Globus pallidus (tissue), 1 donor: ENCODE measurements around the gene BLM.

Experiments used
- DNase-seq: peaks from one replicate; pipeline ENCODE4 v3.0.0-alpha.2; 2015; ENCODE audit warnings: low spot score

The BLM gene

DNA sequence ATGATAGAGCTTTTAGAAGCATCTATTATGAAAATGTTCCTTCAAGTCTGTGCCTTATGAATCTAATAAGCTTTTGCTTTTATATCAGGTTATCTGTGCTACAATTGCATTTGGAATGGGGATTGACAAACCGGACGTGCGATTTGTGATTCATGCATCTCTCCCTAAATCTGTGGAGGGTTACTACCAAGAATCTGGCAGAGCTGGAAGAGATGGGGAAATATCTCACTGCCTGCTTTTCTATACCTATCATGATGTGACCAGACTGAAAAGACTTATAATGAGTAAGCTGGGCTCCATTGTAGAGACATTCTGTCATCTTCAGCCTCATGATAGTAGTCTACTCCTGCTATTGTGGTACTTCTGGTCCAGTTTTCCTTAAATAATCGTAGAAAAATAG lies 73.4 kb downstream of the BLM start:
- no peak for DNase-seq

DNA sequence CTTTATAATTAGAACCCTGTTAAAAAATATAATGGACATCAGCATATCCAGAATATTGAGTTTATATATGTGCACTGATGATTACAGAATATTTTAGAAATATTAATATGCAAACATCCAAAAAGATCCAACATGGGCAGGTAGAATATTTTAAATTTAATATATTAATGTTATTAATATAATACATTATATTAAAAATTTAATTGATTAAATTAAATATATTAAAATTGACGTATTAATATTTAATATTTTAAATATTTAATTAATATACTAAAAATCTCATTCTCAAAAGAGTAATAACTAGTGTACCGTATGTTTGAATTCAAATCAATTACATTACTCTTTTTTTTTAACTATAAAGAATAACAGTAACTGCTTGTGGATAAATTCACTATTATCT lies 77.4 kb downstream of the BLM start:
- no peak for DNase-seq

DNA sequence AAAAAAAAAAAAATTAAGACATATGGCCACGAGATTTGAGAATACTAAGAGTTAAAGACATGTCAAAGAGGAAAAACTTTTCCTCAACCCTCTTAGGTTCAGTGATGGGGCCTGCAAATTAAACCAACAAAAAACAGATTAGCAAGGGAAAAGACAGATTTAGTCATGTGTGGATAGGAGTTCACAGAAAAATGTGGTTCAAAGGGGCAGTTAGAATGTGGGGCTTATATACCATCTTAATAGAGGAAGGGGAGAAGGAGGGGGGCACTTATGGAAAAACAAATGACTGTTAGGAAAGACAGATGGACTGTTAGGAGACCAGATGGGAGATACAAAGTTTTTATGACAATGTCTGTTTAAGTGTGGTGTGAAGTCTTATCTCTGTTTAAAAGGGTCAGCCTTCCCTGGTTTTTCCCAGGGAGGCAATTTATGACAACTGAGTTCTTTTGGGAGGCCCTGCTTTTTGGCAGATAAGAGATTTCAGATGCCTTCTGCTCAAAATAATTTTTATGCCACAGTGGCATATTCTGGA lies 82.6 kb downstream of the BLM start:
- no peak for DNase-seq

DNA sequence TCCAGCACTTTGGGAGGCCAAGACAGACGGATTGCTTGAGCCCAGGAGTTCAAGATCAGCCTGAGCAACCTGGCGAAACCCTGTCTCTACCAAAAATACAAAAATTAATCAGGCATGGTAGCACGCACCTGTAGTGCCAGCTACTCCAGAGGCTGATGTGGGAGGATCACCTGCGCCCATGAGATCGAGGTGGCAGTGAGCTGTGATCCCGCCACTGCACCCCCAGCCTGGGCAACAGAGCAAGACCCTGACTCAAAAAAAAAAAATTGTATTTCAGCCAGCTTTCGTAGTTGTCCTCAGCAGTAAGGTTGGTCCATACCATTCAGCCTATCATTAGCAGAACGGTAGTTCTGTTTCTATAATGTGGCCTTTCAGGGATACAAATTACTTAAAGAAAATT lies 84.7 kb downstream of the BLM start:
- DNase-seq: no peak

DNA sequence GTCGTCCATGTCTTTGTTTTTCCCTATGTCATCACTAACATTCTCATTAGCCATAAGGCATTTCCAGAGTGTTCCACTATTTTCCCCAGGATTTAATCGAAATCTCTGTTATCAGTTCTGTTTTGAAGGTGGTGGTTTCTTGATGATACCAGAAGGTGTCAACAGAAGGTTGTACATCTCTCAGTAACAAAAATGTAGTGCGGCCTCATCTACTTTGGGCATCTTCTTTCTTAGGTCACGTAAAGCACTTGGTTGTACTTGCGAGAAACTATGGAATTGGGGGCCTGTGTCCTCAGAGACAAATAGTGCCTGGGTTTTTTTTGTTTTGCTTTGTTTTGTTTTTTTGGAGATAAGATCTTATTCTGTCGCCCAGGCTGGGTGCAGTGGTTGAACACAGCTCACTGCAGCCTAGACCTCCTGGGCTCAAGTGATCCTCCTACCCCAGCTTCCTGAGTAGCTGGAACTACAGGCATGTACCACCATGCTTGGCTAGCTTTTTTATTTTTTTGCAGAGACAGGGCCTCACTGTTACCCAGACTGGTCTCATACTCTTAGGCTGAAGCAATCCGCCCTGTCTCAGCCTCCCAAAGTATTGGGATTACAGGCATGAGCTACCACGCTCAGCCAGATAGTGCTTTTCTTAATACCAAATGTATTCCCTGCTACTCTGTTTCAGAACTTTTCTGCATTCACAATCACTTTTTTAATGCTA lies 90.1 kb downstream of the BLM start:
- DNase-seq: no peak

DNA sequence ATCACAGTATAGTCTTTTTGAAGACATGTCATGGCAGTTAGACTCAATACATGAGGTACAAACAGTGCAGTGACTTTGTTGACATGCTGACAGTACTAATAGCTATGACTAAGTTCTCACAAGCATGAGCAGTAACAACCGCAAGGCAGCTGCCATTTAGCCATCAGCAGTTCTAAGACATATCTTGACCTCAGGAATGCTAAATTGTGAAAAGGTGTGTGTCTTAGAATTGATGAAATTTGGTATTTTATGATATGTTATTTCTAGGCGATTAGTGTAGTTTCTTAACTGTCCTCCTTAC lies 90.6 kb downstream of the BLM start:
- DNase-seq: no peak

DNA sequence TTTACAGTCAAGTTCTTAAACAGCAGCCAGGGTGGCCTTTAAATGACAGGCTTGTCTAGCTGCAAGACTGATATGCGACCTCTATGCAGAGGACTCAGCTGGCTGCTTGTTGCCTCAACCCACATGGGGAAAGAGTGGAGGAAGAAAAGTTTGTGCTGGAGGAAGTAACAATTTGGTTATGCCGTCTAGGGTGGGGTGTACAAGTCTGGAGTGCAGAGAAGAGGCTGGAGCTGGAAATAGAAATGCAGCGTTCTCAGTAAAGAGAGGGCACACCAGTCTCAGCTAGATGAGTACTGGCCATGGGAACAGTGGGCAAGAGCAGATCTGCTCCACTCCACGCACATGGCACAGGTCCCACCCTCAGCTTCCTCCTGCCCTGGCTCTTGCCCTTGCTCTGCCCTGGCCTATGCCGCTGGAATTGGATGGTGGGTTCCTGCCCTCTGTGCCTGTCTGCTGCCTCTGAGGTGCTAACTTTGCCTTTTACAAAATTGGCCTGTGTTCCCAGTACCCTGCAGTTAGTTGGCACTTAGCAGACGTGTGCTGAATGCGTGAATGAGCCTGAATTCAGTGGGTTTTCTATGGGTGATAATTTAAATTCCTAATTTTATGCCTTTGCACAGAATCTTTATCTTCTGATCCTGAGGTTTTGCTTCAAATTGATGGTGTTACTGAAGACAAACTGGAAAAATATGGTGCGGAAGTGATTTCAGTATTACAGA lies 91.5 kb downstream of the BLM start:
- no peak for DNase-seq

DNA sequence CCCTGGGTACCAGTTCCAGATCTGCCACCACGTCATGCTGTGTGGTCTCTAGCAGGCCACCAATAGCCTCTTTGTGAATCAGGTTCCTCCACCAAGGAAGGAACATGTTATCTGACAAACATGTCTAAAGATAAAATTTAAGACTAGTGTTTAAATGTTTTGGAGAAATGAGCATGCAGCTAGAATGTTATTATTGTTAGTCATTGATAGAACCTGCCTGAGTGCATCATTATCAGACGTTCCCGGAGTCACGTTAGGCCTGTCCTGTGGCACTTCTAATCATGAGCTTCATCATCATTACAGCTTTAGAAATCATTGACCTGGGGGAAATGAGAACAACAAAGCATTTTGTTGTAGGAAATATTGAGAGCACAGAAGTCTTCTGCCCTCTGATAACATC lies 92.4 kb downstream of the BLM start:
- DNase-seq: no peak

DNA sequence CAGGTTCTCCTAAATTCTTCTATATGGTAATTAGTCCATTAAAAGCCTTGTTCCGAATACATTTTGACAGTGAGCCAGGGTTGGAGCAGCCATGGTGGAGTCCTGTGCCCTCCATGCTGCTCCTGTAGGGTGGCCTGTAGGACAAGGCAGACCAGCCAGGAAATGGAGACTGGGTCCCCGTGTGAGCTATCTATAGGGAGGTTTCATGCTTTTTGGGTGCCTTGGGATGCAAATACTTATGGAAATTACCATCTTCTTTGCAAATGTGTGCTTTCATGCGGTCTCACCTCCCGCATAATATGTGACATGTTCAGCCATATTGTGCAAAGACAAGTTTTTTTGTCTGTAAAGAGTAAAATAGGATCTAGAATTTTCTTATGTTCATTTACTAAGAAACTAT lies 93.2 kb downstream of the BLM start:
- DNase-seq: no peak

DNA sequence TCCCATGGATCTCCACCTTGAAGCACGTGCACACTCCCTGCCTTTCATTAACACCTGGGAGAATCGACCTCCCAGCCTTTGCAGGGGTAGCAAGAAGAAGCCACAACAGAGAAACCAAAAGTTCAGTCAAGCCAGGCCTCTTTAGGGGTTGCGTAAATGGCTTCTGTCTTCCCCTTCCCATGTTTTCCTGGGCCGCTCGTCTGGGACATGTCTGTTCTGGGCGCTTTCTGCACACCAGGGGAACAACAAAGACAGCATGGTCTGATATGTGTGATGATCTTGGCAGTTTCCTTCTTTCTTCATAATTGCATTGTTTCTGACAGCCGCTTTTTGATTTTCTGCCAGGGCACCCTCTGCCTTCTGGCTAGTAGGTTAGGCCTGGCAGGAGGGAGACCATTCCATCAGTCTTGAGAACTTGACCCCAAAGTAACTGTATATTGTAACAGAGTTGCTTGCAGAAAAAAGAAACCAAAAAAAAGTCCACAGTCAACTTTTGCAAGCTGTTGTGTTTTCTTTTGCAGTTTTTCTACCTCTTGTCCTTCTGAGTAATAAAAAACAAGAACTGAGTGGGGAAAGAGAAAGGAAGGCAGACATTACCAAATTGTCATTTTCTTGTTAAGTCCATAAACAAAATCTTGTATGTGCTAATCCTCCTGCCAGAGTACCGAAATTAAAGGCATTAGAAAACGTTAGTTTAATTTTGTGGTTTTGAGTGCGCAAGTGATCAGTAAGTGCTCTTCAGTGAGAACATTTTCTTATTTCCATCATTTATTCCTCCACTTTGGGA lies 95.2 kb downstream of the BLM start:
- no peak for DNase-seq

DNA sequence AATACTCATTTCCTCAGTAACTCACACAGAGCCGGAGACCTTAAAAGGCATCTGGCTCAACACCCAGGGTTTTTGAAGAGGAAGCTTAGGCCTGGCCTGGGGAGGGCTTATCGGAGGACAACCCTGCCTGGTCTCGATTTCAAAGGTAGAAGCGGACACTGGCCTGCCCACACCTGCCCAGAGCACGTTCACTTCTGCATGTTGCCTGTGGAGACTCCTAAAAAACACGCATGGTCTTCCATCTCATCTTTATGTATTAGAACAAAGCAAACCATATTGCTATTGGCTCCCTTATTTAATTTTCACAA lies 95.8 kb downstream of the BLM start:
- no peak for DNase-seq

DNA sequence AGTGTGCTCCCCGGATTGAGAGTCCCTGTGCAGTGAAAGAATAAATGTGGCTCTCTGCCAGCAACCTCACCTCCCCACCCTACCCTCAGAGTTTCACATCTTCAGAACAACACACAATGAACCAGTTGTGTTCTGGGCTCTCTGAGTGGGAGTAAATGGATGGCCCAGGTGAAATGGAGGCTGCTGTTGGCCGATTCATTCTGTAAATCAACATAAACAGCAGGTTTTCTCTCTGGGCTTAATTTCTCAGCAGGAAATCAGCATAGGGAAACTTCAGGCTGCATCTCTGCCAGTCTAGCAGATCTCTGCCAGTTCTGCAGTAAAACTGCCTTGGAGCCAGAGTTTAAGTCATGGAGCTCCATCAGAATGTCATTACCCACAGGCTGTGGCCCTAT lies 96.6 kb downstream of the BLM start:
- no peak for DNase-seq

DNA sequence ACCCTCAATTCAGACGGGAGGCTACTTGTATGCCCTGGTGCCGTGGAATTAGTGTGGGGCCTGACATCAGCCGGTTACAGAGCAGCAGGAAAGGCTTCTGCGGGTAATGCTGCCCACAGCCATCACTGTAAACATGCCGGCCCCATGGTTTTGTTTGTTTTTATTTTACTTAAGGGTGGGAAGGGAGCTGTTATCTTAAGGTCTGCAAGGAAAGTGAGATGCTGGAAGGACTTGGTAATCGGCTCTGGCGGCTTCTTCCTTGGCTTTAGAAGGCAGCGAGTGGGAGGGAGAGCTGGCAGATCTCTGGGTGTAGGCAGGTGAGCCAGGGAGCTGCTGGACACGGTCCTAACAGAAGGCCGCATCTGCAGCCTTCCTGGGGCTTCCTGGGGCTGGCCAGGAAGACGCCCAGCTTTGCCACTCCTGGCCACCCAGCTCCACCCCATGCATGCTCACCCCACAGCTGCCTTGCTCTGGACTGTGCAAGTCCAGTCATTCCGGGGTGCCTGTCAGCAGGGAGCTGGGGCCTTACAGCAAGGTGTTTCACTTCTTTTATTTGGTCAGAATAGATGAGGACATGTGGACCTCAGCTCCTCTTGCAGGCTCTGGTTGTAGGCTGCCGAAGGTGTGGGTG lies 97.2 kb downstream of the BLM start:
- DNase-seq: no peak

DNA sequence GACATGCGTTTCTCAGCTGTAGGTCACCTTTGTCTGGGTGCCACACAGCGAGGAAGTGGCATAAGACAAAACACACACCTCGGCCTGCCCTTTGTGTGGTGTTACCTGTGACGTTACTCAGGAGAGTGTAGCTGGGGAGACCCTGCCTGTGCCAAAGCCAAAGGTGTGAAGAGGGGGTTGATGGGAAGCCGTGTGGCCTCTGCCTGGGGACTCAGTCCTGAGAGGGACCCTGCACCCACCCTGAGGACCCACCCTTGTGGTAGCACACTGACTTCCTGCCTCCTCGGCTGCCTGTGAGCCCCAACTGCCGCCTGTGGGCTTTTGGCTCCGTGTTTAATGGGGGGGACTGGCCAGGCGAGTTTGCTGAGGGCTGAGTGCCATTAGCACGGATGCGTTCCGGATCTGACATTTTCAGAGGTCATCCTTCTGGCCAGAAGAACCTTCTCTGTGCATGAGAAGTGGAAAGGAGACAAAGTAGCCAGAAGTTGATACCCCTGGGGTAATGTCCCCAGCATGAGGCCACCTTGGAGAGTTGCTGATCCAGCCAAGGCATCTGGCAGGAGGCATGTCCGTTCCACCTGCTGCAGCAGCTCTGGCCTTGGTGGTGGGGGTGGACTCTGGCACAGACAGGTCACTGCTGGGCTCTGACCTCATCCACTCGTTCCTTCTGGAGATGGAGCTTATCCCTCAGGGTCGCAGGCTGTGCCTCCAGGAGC lies 99.4 kb downstream of the BLM start:
- DNase-seq: no peak

DNA sequence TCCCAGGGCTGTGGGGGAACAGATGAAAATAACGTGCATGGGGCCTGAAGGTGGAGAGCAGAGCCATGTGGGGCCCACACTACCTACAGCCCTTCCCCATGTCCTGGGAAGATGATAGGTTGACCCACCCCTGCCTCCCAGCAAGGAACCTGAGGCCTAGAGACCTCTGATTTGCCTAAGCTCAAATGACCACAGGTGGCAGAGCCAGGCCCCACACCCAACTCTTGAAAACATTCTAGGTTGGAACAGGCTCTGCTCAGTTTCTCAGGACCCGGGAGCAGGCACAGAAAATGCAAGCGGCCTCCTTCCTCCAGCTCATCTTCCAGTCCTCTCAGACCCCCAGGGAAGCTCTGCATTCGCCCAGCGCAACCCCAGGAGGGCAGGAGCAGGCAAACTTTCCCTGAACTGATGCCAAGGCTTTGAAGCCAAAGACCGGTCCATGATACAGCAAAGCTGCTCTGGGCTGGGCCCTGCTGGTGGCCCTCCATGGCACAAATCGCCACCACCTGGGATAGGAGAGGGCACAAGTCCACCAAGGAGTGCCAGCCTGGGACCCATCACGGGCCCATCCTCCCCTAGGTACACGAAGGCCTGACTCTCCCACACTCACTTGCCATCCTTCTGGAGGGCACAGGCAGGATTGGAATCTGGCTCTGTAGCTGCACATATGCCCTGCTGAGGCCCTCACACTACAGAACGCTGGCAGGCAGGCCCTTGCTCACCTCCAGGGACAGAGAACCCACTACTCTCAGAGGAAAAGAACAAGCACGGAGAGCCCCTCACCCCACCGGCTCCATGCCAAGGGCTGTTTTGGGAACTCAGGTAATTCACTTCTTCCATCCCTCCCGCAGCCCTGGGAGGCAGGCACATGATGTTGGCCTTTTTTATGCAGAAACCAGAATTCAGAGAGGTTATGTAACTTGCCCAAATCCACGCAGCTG lies 100.2 kb downstream of the BLM start:
- DNase-seq: no peak

DNA sequence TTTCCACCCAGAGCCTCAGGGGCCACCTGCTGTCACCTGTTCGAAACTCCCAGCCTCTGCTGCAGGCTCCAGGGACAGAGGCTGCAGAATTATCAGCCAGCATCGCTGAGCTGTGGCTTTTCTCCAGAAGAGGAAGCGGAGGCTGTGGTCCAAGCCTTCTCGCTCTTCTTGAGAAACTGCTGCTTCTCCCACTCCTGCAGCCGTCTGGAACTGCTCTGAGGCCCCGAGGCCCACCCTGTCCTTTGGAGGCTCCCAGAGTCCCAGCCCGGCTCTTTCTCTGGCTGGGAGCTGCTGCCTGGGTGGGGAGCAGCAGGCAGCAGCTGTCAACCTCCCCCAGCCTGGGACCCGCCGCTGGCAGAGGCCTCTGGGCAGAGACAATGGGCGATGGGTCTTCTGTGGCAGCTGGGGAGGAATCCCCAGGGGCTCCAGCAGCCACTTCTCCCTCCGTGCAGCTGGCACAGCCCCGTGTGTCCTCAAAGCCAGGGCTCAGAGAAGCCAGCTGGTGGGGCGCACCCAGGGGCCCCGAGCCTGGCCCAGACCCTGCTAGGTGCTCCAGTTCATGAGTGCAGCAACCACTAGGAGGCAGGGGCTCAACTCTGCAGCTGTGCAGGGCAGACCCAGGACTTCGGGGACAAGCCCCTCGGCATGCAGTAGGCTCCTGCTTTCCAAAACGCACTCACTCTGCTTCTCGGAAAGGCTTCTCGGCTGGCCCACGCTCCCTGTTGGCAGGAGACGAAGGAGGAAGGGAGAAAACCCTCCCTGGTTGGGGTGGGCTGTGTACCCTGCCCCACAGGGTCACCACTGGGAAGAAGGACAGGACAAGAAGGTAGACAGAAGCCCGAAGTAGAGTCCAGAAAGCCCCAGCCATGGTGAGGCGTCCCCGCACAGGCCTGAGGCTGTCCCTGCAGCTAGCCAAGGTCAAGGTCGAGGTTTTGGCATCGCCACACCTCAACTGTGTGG lies 101.4 kb downstream of the BLM start:
- no peak for DNase-seq

DNA sequence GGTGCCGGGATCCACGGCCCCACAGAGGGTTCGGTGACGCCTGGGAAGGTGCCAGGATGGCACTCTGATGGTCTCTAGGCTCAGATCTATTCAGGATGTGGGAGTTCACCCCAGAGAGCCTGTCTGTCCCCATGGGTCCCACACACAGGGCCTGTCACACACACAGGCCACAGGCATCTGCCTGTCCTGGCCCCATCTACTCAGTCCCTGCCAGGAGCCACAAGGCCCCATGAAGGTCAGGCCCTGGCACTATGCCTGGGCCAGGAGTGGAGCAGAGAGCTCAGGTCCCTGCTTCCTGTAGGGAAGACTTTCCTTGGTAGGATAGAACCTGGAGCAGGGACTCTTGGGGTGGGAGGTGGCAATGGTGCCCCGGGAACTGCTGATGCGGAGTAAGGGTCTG lies 102.2 kb downstream of the BLM start:
- DNase-seq: no peak

DNA sequence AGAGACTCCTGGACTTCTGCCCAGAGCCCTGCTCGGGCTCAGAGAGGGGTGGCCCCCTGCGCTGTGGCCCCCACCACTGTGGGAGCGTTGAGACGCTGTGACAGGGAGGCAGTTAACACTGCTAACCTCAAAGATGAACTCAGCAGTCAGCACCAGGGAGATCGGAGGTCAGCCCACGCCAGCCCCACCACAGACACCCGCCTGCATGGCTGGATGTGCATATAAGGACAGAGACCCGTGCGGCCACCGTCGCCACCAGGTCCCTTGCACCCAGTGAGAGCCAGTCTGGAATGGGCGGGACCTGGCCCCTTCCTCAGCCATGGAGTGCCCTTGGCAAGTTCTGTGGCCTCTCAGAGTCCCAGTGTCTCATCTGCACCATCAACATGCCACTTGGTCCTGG lies 102.7 kb downstream of the BLM start:
- no peak for DNase-seq

DNA sequence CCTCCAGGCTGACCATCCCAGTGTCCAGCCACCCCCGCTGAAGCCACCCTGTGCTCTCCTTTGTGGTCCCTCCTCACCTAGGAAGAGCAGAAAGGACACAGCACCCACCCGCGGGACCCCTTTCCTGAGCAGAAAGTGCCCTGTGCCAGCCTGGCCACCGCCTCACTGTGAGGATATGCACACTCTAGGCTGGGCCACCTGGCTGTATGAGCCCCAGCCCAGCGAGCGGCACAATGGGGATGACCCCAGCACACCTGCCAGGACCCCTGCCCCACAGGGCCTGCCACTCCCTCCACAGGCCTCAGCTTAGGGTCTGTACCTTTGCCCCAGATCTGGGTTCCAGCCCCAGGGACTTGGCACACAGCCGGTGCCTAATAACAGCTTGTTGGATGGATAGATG lies 103.3 kb downstream of the BLM start:
- DNase-seq: no peak
